Heart left ventricle (tissue), 16 donors: ENCODE measurements around the gene DNAAF3. TPM values are rescaled to one million over a fixed set of nuclear protein-coding genes. Genes with fewer than 3 reads are reported as not detected.
A peak's percentile ranks its signal among the peaks of the same experiment; 100 is the strongest.

Source experiments
- ATAC-seq, 4 donors: fragments of 200-7000 bp; cut with Tn5 transposase; one replicate each; pipeline ENCODE4 v1.9.1; 2020 to 2022; ENCODE audit warnings: moderate library complexity in 4 of 4, mild to moderate bottlenecking in 3 of 4, moderate number of reproducible peaks in 1 of 4
- DNase-seq, 5 donors: peaks; one replicate each; pipeline ENCODE4 v3.0.0-alpha.2; 2020
- H3K27ac ChIP-seq, 12 donors: fragments of 200-600 bp; sonication (generic) in 4 of 12; one replicate each; pipeline versions ENCODE4 v1.5.0 to v1.8.0; 2016 to 2022; ENCODE audit warnings: mild to moderate bottlenecking in 2 of 12
- H3K27me3 ChIP-seq, 9 donors: fragments of 200-600 bp; sonication (generic) in 2 of 9; one replicate each; pipeline versions ENCODE4 v1.5.1 to v1.8.0; 2016 to 2022; ENCODE audit warnings: mild to moderate bottlenecking in 3 of 9
- H3K36me3 ChIP-seq, 9 donors: fragments of 200-600 bp; sonication (generic) in 2 of 9; one replicate each; pipeline versions ENCODE4 v1.5.0 to v1.8.0; 2018 to 2022; ENCODE audit warnings: mild to moderate bottlenecking in 2 of 9
- H3K4me1 ChIP-seq, 12 donors: fragments of 200-600 bp; sonication (generic) in 4 of 12; one replicate each; pipeline versions ENCODE4 v1.5.0 to v1.8.0; 2016 to 2022; ENCODE audit warnings: mild to moderate bottlenecking in 3 of 12
- H3K4me3 ChIP-seq, 12 donors: fragments of 200-600 bp; sonication (generic) in 4 of 12; one replicate each; pipeline versions ENCODE4 v1.5.0 to v1.8.0; 2017 to 2022; ENCODE audit warnings: mild to moderate bottlenecking in 9 of 12, moderate library complexity in 4 of 12
- H3K9me3 ChIP-seq, 12 donors: fragments of 200-600 bp; sonication (generic) in 4 of 12; one replicate each; pipeline versions ENCODE4 v1.5.0 to v1.8.0; 2016 to 2022; ENCODE audit warnings: mild to moderate bottlenecking in 1 of 12
- POLR2A ChIP-seq, 2 donors: fragments of 450-650 bp; IDR thresholded peaks; one replicate each; pipeline ENCODE4 v1.6.1; 2017; ENCODE audit warnings: antibody characterized with exemption in 2 of 2, mild to moderate bottlenecking in 2 of 2, moderate library complexity in 2 of 2
- WGBS, 4 donors: extraction: QIAGEN DNeasy Blood & Tissue Kit in 2 of 4; methylation state at CpG; one replicate each; pipeline versions ENCODE4 v1.1.5 to v1.1.7; 2013 to 2018; 5-methylcytosine and 5-hydroxymethylcytosine counted together
- intact Hi-C, 10 donors: fragments of 100-400 bp; cut with DNase I; formaldehyde crosslinking; loops; one replicate each; pipeline versions ENCODE4 v1.11.1 to v1.14.2; 2022
- polyA plus RNA-seq, 2 donors: library from polyadenylated mRNA; stranded (reverse); fragments of 200-250 nt; gene quantifications; one replicate each; pipeline ENCODE4 v1.2.3, GENCODE V29; 2013
- total RNA-seq, 9 donors: library from RNA; depleted of rRNA in 2 of 9; stranded (reverse); fragments of >200 nt in 2 of 9; fragmentation: NEBNext Ultra II Directional in 3 of 9; extraction: Animal tissue kit (Norgen Biotek cat#: 25700) in 3 of 9; gene quantifications; one replicate each; pipeline versions ENCODE4 v1.1.0 to v1.2.4, GENCODE V29; 2016 to 2023
- TF ChIP-seq, protein P1 (sequence below), 12 donors: fragments of 200-600 bp; sonication (generic) in 4 of 12; IDR thresholded peaks; one replicate each; pipeline versions ENCODE4 v1.5.0 to v1.8.0; 2018 to 2022; ENCODE audit warnings: antibody characterized with exemption in 12 of 12, mild to moderate bottlenecking in 5 of 12
- donor health status: ischemic (EF 13 %, LVEDD 7.1; RV severe dilation, severe dysfunction).
- donor health status: healthy with polysubstance abuse.
- donor health status: DM: no; HTN: yes; CAD: no.
- donor health status: DM: no; HTN: no; CAD: no.
- donor health status: ischemic (EF 25% LVEDD 6.9; RV normal size, moderate dysfunction).
- donor health status: ischemic (EF 25% LVEDD 5.7; RV mildly dilated, moderate dysfunction).
- donor health status: healthy.
- donor health status: DM: yes; HTN: yes; CAD: no.
- donor health status: ischemic (EF 35%, LVEDD 5.7; RV mildly dilated, moderate dysfunction).
- donor health status: nonischemic (EF 11% LVEDD 7.7; RV severe dilation, severe dysfunction).
- donor health status: DM: yes; HTN: yes; CAD: no.
- donor health status: PGD.
- donor health status: ischemic (EF 29% LVEDD 5.4; RV normal size, mild dysfunction).
- donor health status: nonischemic (EF 23%, LVEDD 6.1; RV moderate dilation, normal function).

DNAAF3 gene
- total and polyA plus RNA-seq, 11 donors: 0.56 to 5.7 (median 2.1) TPM

DNA sequence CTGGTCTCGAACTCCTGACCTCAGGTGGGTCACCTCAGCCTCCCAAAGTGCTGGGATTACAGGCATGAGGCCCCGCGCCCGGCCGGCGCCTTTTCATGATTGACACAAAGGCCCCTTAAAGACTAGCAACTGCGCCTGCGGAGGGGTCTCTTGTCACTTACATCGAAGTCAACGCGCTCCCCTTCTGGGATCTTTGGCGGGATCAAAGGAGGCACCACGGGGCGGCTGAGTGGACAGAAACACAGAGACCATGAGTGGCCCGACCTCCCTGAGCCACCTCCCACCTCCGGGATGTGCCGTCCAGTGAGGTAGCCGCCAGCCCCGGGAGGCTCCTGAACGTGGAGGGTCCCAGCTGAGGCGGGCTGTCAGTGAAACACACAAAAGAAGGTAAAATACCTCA lies 24.7 kb downstream of the DNAAF3 start:
- Histone ChIP-seq H3K36me3 (peaks cover 0 to 48% (median 2%) of the 10 kb centered on the region in 9 donors), H3K27ac (peak overlapping the region in 2 of 12 donors; percentile 20 to 50), H3K27me3 (peaks cover 4 to 87% (median 34%) of the 10 kb centered on the region in 9 donors), H3K4me1 (peaks cover 0 to 16% (median 3%) of the 10 kb centered on the region in 12 donors), H3K4me3 (no peak overlapping the region), H3K9me3 (no peaks in the 10 kb centered on the region)
- WGBS, 4 donors: 24 to 32% (median 27%) methylated on average over 21 of the region's 21 CpGs
- peak in 1 of 4 donors; percentile 13 for ATAC-seq
- intact Hi-C loops: loop anchor here (1.0 to 10.0 kb wide), 10 partner anchors 273 to 463 kb away; partner anchors contain the start of genes ZNF524 (in 1 of the 10) and ZNF865 (in 1 of the 10)
- no peak for DNase-seq
- no peak for TF ChIP-seq POLR2A (IDR thresholded peaks at IDR 0.05)
- TF ChIP-seq, protein P1, sequence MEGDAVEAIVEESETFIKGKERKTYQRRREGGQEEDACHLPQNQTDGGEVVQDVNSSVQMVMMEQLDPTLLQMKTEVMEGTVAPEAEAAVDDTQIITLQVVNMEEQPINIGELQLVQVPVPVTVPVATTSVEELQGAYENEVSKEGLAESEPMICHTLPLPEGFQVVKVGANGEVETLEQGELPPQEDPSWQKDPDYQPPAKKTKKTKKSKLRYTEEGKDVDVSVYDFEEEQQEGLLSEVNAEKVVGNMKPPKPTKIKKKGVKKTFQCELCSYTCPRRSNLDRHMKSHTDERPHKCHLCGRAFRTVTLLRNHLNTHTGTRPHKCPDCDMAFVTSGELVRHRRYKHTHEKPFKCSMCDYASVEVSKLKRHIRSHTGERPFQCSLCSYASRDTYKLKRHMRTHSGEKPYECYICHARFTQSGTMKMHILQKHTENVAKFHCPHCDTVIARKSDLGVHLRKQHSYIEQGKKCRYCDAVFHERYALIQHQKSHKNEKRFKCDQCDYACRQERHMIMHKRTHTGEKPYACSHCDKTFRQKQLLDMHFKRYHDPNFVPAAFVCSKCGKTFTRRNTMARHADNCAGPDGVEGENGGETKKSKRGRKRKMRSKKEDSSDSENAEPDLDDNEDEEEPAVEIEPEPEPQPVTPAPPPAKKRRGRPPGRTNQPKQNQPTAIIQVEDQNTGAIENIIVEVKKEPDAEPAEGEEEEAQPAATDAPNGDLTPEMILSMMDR (IDR thresholded peaks at IDR 0.05): no peak

DNA sequence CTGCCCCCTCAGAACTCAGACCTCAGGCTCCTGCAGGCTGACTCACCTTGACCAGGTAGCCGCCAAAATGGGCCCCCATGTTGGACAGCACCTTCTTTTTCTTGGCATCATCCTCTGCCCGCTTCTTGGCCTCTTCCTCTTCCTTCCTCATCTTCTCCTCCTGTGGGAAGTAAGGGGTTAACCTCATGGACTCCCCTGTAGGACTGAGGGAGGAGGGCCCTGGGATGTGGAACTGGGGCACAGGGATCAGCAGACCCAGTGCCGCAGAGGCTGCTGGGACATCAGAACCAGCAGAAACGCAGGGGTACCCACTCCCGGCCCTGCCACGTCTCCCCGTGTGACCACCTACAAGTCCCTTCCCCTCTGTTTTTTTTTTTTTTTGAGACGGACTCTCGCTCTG lies 28.5 kb downstream of the DNAAF3 start:
- H3K27me3 ChIP-seq: peaks cover 0 to 55% (median 14%) of the 10 kb centered on the region in 9 donors
- H3K27ac ChIP-seq: no peak overlapping the region

GRCh38 chr19:55136399-55137102 lies 29.9 kb downstream of the DNAAF3 start:
- H3K4me3 ChIP-seq: no peak overlapping the region
- no peaks in the 10 kb centered on the region for H3K9me3 ChIP-seq
- WGBS, 4 donors: 68 to 79% (median 72%) methylated on average over 16 to 17 of the region's 17 CpGs
- TF ChIP-seq, protein P1 (IDR thresholded peaks at IDR 0.05): no peak
- no peak for TF ChIP-seq POLR2A (IDR thresholded peaks at IDR 0.05)
- peak overlapping the region in 1 of 12 donors; percentile 5 for H3K27ac ChIP-seq
- peaks cover 0 to 6% (median 0%) of the 10 kb centered on the region in 12 donors for H3K4me1 ChIP-seq
- H3K27me3 ChIP-seq: peaks cover 0 to 42% (median 5%) of the 10 kb centered on the region in 9 donors
- DNase-seq (peak in 1 of 5 donors; percentile 1), ATAC-seq (no peak)
- peaks cover 0 to 68% (median 16%) of the 10 kb centered on the region in 9 donors for H3K36me3 ChIP-seq
- intact Hi-C loops: loop anchor here in 1 of 10 donors (10.0 kb wide), 1 partner anchor 368 kb away; no protein-coding TSS in a partner anchor

More for the DNA sequence above, 28.5 kb downstream of the DNAAF3 start:
- peaks cover 0 to 10% (median 1%) of the 10 kb centered on the region in 12 donors for H3K4me1 ChIP-seq
- no peaks in the 10 kb centered on the region for H3K9me3 ChIP-seq
- no peak overlapping the region for H3K4me3 ChIP-seq
- H3K36me3 ChIP-seq: peaks cover 0 to 67% (median 10%) of the 10 kb centered on the region in 9 donors
- 46 to 63% (median 55%) methylated on average over 9 of the region's 9 CpGs for WGBS, 4 donors
- no peak for TF ChIP-seq POLR2A (IDR thresholded peaks at IDR 0.05)
- TF ChIP-seq, protein P1 (IDR thresholded peaks at IDR 0.05): no peak
- intact Hi-C loops: loop anchor here in 1 of 10 donors (10.0 kb wide), 1 partner anchor 367 kb away; no protein-coding TSS in a partner anchor
- ATAC-seq: no peak
- no peak for DNase-seq

GRCh38 chr19:55134736-55135135 lies 31.7 kb downstream of the DNAAF3 start:
- H3K36me3 ChIP-seq: peaks cover 0 to 60% (median 14%) of the 10 kb centered on the region in 9 donors
- no peaks in the 10 kb centered on the region for H3K4me1 ChIP-seq
- WGBS, 4 donors: 11 to 41% (median 20%) methylated on average over 2 to 3 of the region's 3 CpGs
- H3K27me3 ChIP-seq: peaks cover 0 to 26% (median 1%) of the 10 kb centered on the region in 9 donors
- ATAC-seq: no peak
- H3K27ac ChIP-seq: no peak overlapping the region
- TF ChIP-seq, protein P1 (IDR thresholded peaks at IDR 0.05): no peak
- no peak for TF ChIP-seq POLR2A (IDR thresholded peaks at IDR 0.05)
- no peak for DNase-seq
- no peak overlapping the region for H3K4me3 ChIP-seq
- intact Hi-C loops: loop anchor here in 1 of 10 donors (10.0 kb wide), 1 partner anchor 370 kb away; no protein-coding TSS in a partner anchor
- H3K9me3 ChIP-seq: no peaks in the 10 kb centered on the region
